Loucy (cell line): ENCODE measurements around the gene MED8.

ENCODE experiments used
- H2AFZ ChIP-seq: fragments of 200-600 bp; sonication (generic); 2 replicates; pipeline ENCODE4 v1.6.0; 2016; ENCODE audit warnings: antibody characterized with exemption, mild to moderate bottlenecking, low read length, moderate library complexity
- H3F3A ChIP-seq: fragments of 200-600 bp; 2 replicates; pipeline ENCODE4 v1.6.0; 2016; ENCODE audit warnings: antibody characterized with exemption, low read depth, mild to moderate bottlenecking
- H3K27me3 ChIP-seq: fragments of 200-600 bp; sonication (generic); 2 replicates; pipeline ENCODE4 v1.6.1; 2014; ENCODE audit warnings: low read length, mild to moderate bottlenecking; ENCODE audit not compliant: insufficient read depth, poor library complexity, severe bottlenecking
- H3K36me3 ChIP-seq: fragments of 200-600 bp; sonication (generic); 2 replicates; pipeline ENCODE4 v1.6.1; 2016; ENCODE audit warnings: low read length; ENCODE audit not compliant: insufficient read depth
- H3K4me1 ChIP-seq: fragments of 200-600 bp; sonication (generic); 2 replicates; pipeline ENCODE4 v1.5.1; 2014; ENCODE audit warnings: low read length, mild to moderate bottlenecking; ENCODE audit not compliant: insufficient read depth, poor library complexity, severe bottlenecking
- H3K4me2 ChIP-seq: fragments of 200-600 bp; sonication (generic); 2 replicates; pipeline ENCODE4 v1.6.0; 2014; ENCODE audit warnings: antibody characterized with exemption, low read length, low read depth, mild to moderate bottlenecking; ENCODE audit not compliant: poor library complexity, severe bottlenecking
- H3K4me3 ChIP-seq: fragments of 200-600 bp; sonication (generic); 2 replicates; pipeline ENCODE4 v1.5.1; 2014; ENCODE audit warnings: low read length, mild to moderate bottlenecking, mixed read lengths; ENCODE audit not compliant: poor library complexity, severe bottlenecking
- H3K79me2 ChIP-seq: fragments of 200-600 bp; sonication (generic); 2 replicates; pipeline ENCODE4 v1.6.1; 2014; ENCODE audit warnings: low read length; ENCODE audit not compliant: insufficient read depth
- H3K9ac ChIP-seq: fragments of 200-600 bp; sonication (generic); 2 replicates; pipeline ENCODE4 v1.6.0; 2014; ENCODE audit warnings: mild to moderate bottlenecking, low read depth, low read length, moderate library complexity; ENCODE audit not compliant: poor library complexity, severe bottlenecking
- H3K9me2 ChIP-seq: fragments of 200-600 bp; sonication (generic); replicated peaks from 2 replicates; pipeline ENCODE4 v1.6.1; 2016; ENCODE audit warnings: low read depth, low read length, mixed read lengths
- H3K9me3 ChIP-seq: fragments of 200-600 bp; sonication (generic); 2 replicates; pipeline ENCODE4 v1.6.1; 2014; ENCODE audit warnings: mild to moderate bottlenecking, antibody characterized with exemption, low read length, low read depth; ENCODE audit not compliant: insufficient read depth
- H4K20me1 ChIP-seq: fragments of 200-600 bp; sonication (generic); 2 replicates; pipeline ENCODE4 v1.6.0; 2014; ENCODE audit warnings: antibody characterized with exemption, low read length, mild to moderate bottlenecking; ENCODE audit not compliant: insufficient read depth, poor library complexity, severe bottlenecking
- EZH2phosphoT487 ChIP-seq: fragments of 200-600 bp; IDR thresholded peaks from 2 replicates; pipeline ENCODE4 v1.6.1; 2018; ENCODE audit warnings: antibody characterized with exemption, mild to moderate bottlenecking, moderate library complexity, borderline replicate concordance
- TF ChIP-seq, protein P1 (sequence below): fragments of 200-600 bp; sonication (generic); conservative IDR thresholded peaks from 2 replicates; pipeline ENCODE4 v1.5.1; 2014; ENCODE audit warnings: mild to moderate bottlenecking, antibody characterized with exemption, low read length

MED8 gene

DNA sequence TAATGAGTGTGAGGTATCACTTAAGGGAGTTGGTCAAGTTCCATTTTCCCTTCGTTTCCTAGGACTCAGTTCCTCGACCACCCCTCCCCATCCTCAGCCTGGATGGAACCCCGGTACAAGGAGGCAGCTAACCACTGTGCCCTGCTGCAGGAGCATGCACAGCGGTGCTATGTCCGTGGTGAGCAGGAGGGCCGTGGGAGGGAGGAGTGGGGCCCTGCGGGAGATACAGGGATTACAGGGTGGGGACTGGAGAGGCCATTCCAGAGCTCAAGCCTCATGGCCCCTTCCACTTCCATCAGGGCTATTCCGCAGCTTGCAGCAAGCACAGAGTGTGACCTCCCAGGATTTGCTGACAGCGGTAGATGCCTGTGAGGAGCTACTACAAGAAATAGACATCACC is 38.3 kb upstream of the MED8 start:
- Histone ChIP-seq H3K4me1 (no peaks in the 10 kb centered on the region), H3F3A (no peaks in the 10 kb centered on the region), H2AFZ (no peak overlapping the region), H4K20me1 (no peaks in the 10 kb centered on the region), H3K4me3 (no peak overlapping the region), H3K9ac (no peak overlapping the region), H3K9me3 (no peaks in the 10 kb centered on the region), H3K27me3 (no peaks in the 10 kb centered on the region), H3K36me3 (peaks cover 77% of the 10 kb centered on the region; the same call in 1 of the 2 replicates), H3K4me2 (no peak overlapping the region), H3K79me2 (no peaks in the 10 kb centered on the region), H3K9me2 (no peaks in the 10 kb centered on the region)
- TF ChIP-seq, protein P1, sequence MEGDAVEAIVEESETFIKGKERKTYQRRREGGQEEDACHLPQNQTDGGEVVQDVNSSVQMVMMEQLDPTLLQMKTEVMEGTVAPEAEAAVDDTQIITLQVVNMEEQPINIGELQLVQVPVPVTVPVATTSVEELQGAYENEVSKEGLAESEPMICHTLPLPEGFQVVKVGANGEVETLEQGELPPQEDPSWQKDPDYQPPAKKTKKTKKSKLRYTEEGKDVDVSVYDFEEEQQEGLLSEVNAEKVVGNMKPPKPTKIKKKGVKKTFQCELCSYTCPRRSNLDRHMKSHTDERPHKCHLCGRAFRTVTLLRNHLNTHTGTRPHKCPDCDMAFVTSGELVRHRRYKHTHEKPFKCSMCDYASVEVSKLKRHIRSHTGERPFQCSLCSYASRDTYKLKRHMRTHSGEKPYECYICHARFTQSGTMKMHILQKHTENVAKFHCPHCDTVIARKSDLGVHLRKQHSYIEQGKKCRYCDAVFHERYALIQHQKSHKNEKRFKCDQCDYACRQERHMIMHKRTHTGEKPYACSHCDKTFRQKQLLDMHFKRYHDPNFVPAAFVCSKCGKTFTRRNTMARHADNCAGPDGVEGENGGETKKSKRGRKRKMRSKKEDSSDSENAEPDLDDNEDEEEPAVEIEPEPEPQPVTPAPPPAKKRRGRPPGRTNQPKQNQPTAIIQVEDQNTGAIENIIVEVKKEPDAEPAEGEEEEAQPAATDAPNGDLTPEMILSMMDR = no peak
- no peak for TF ChIP-seq EZH2phosphoT487

DNA sequence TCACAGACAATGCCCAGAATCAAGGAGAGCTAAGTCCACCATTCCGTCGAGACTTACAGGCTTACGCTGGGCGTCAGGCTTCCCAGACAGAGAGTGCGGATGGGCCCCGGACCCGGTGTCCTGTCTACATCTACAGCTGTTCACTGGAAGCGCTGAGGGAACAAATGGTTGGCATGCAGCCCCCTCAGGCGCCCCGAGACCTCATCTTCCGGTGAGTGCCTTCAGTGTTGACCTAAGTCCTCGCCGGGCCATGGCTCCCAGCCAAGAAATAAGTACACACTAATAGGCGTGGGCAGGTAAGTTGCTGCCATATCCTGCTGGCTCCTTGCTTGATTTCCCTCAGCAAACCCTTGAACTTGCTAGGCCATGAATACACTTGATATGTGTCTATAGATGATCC is 37.9 kb upstream of the MED8 start:
- Histone ChIP-seq H3K4me3 (no peak overlapping the region), H4K20me1 (no peaks in the 10 kb centered on the region), H3K9me3 (no peaks in the 10 kb centered on the region), H2AFZ (no peak overlapping the region), H3K4me1 (no peaks in the 10 kb centered on the region), H3K27me3 (no peaks in the 10 kb centered on the region), H3K4me2 (no peak overlapping the region), H3K36me3 (peaks cover 73% of the 10 kb centered on the region; the same call in 1 of the 2 replicates), H3K79me2 (no peaks in the 10 kb centered on the region), H3K9me2 (no peaks in the 10 kb centered on the region), H3F3A (no peaks in the 10 kb centered on the region), H3K9ac (no peak overlapping the region)
- no peak for TF ChIP-seq EZH2phosphoT487
- TF ChIP-seq, protein P1 = no peak

DNA sequence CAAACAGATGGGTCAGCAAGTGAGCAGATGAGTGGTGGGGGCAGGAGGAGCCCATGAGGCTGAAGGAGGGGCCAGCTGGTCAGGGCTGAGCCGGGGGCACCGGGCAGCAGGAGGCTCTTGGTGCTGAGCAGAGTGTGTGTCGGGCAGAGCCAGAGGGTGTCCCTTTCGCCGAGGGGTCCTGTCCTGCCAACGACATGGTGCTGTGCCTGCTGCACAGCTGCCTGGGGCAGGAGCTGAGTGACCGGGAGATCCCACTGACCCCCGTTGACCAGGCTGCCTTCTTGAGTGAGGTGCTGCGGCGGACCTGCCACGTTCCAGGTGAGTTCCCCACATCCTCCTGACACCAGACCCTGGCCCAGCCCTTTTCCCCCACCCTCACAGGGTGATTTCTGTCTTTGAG is 36.6 kb upstream of the MED8 start:
- H3K79me2 ChIP-seq = no peaks in the 10 kb centered on the region
- no peak overlapping the region for H3K9ac ChIP-seq
- no peak overlapping the region for H3K4me3 ChIP-seq
- no peak overlapping the region for H2AFZ ChIP-seq
- no peaks in the 10 kb centered on the region for H3K9me2 ChIP-seq
- no peaks in the 10 kb centered on the region for H3K9me3 ChIP-seq
- no peaks in the 10 kb centered on the region for H3F3A ChIP-seq
- H4K20me1 ChIP-seq = no peaks in the 10 kb centered on the region
- TF ChIP-seq, protein P1 = no peak
- TF ChIP-seq EZH2phosphoT487 = no peak
- no peaks in the 10 kb centered on the region for H3K4me1 ChIP-seq
- peaks cover 72% of the 10 kb centered on the region; the same call in 1 of the 2 replicates for H3K36me3 ChIP-seq
- no peak overlapping the region for H3K4me2 ChIP-seq
- no peaks in the 10 kb centered on the region for H3K27me3 ChIP-seq
